IPS-18c (cell line): Measurements from ENCODE around the gene SLC39A1.
"Not testable (repeated sequence)": the region's sequence is repeated elsewhere in the genome, so short reads cannot be mapped to it uniquely, and the experiment has no call there.

Source experiments
- H3K4me3 ChIP-seq: 2 replicates; pipeline ENCODE4 v1.7.0; 2013; ENCODE audit warnings: low read depth, mild to moderate bottlenecking, low read length, moderate library complexity; ENCODE audit not compliant: insufficient read depth
- H3K9me3 ChIP-seq: one replicate; pipeline ENCODE4 v1.6.1; 2013; ENCODE audit warnings: mild to moderate bottlenecking, low read length, moderate library complexity; ENCODE audit not compliant: control insufficient read depth, insufficient read depth

The SLC39A1 gene

GRCh38 chr1:153979091-153979490 is 15.8 kb upstream of the SLC39A1 start:
- not testable (repeated sequence) for H3K4me3 ChIP-seq, H3K9me3 ChIP-seq

- H3K4me3 ChIP-seq: peak overlapping the region; percentile 98
- H3K9me3 ChIP-seq: no peaks in the 10 kb centered on the region
Observed at GRCh38 chr1:153978274-153978909, 15.1 kb upstream of the SLC39A1 start.

GRCh38 chr1:153977250-153978240 is 14.2 kb upstream of the SLC39A1 start, which contains the start of gene JTB:
Gene JTB (minus strand): TSS chr1:153977674. CDS start chr1:153977252, 422 bp downstream.
- H3K9me3 ChIP-seq: no peaks in the 10 kb centered on the region
- peak within 1 kb of the TSS; percentile 98 for H3K4me3 ChIP-seq

- H3K4me3 ChIP-seq: peak overlapping the region; percentile 98
- no peaks in the 10 kb centered on the region for H3K9me3 ChIP-seq
Observed at GRCh38 chr1:153976819-153977249, 13.5 kb upstream of the SLC39A1 start.

- H3K4me3 ChIP-seq: no peak overlapping the region
- no peaks in the 10 kb centered on the region for H3K9me3 ChIP-seq
Observed at GRCh38 chr1:153973525-153973924, 10.2 kb upstream of the SLC39A1 start.

- H3K9me3 ChIP-seq: no peaks in the 10 kb centered on the region
- H3K4me3 ChIP-seq: no peak overlapping the region
Observed at GRCh38 chr1:153973071-153973470, 9.7 kb upstream of the SLC39A1 start.

- Histone ChIP-seq H3K9me3 (no peaks in the 10 kb centered on the region), H3K4me3 (no peak overlapping the region)
Observed at GRCh38 chr1:153970346-153970745, 7.0 kb upstream of the SLC39A1 start.

- Histone ChIP-seq H3K9me3 (peaks cover 3% of the 10 kb centered on the region), H3K4me3 (peak overlapping the region; percentile 81; the same call in 1 of the 2 replicates)
Observed at GRCh38 chr1:153968972-153969371, 5.6 kb upstream of the SLC39A1 start.

GRCh38 chr1:153968408-153968807 is 5.1 kb upstream of the SLC39A1 start:
- Histone ChIP-seq H3K4me3 (peak overlapping the region; percentile 81), H3K9me3 (peaks cover 4% of the 10 kb centered on the region)

GRCh38 chr1:153968000-153968363 is 4.6 kb upstream of the SLC39A1 start:
- Histone ChIP-seq H3K9me3 (peaks cover 4% of the 10 kb centered on the region), H3K4me3 (peak overlapping the region; percentile 81)

- Histone ChIP-seq H3K4me3 (peak within 1 kb of the TSS; percentile 81), H3K9me3 (peaks cover 4% of the 10 kb centered on the region)
Observed at GRCh38 chr1:153967107-153967999, 4.0 kb upstream of the SLC39A1 start, which contains the start of gene CREB3L4. Gene CREB3L4 (plus strand): TSS chr1:153967902. CDS start chr1:153968526, 624 bp downstream.

GRCh38 chr1:153963850-153964331 is 554 bp upstream of the SLC39A1 start:
- H3K4me3 ChIP-seq: peak overlapping the region; percentile 88
- peaks cover 4% of the 10 kb centered on the region for H3K9me3 ChIP-seq

- peak overlapping the region; percentile 88 for H3K4me3 ChIP-seq
- H3K9me3 ChIP-seq: peaks cover 4% of the 10 kb centered on the region
Observed at GRCh38 chr1:153962088-153963029, 978 bp downstream of the SLC39A1 start.

- Histone ChIP-seq H3K4me3 (peak overlapping the region; percentile 88), H3K9me3 (peaks cover 4% of the 10 kb centered on the region)
Observed at GRCh38 chr1:153961421-153961820, 1.9 kb downstream of the SLC39A1 start.

- H3K9me3 ChIP-seq: peaks cover 4% of the 10 kb centered on the region
Observed at GRCh38 chr1:153960206-153960605, 3.1 kb downstream of the SLC39A1 start.

GRCh38 chr1:153959454-153959853 is 3.9 kb downstream of the SLC39A1 start:
- Histone ChIP-seq H3K9me3 (peaks cover 4% of the 10 kb centered on the region), H3K4me3 (no peak overlapping the region)

More at GRCh38 chr1:153960206-153960605, 3.1 kb downstream of the SLC39A1 start:
- H3K4me3 ChIP-seq: no peak overlapping the region
